ENCODE data around the gene SARM1. TPM values are rescaled to one million over a fixed set of nuclear protein-coding genes. Genes with fewer than 3 reads are reported as not detected.

The SARM1 gene
- total RNA-seq, 1 donor from 2014 or later: 12.8 TPM

DNA sequence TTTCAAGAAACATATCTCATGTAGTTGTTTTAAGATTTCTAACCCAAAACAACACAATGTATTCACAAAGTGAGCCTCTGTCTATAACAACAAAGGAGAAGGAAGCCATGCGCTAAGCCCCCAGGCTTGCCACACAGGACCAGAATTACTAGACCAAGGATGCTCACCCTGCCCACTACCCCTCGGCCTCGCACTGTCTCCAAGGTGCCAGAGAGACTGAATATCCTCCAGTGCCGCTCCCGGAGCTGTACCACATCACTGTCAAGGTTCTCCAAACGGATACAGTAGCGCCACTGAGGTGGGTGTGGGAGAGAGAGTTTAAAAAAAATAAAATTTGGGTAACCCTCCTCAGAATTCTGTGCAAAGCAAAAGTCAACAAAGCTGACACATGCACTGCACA, 21.2 kb upstream of the SARM1 start:
- Mint-ChIP-seq H3K36me3 (ENCODE audit: low read depth, unreplicated experiment) (peaks cover 22% of the 10 kb centered on the region), H3K27ac (ENCODE audit: unreplicated experiment) (peak overlapping the region; percentile 70), H3K27me3 (ENCODE audit: low read depth, unreplicated experiment) (no peaks in the 10 kb centered on the region), H3K4me1 (ENCODE audit: low read depth, unreplicated experiment) (peaks cover 20% of the 10 kb centered on the region), H3K9me3 (ENCODE audit: unreplicated experiment) (peaks cover 5% of the 10 kb centered on the region), H3K4me3 (ENCODE audit: unreplicated experiment) (no peak overlapping the region)
- Histone ChIP-seq H3K36me3 (ENCODE audit: insufficient read depth, low read length) (peaks cover 49% of the 10 kb centered on the region), H3K4me3 (ENCODE audit: insufficient read depth, low read depth, low read length) (no peak overlapping the region), H2AFZ (ENCODE audit: low read depth, low read length) (no peak overlapping the region), H3K9ac (ENCODE audit: low read length) (no peak overlapping the region), H3K79me2 (ENCODE audit: insufficient read depth, low read length) (peaks cover 14% of the 10 kb centered on the region), H3K27ac (ENCODE audit: low read depth, low read length) (no peak overlapping the region), H4K20me1 (ENCODE audit: insufficient read depth, low read length) (peaks cover 25% of the 10 kb centered on the region), H3K4me1 (ENCODE audit: insufficient read depth, low read length) (peaks cover 30% of the 10 kb centered on the region), H3K9me3 (ENCODE audit: insufficient read depth, low read depth, low read length) (no peaks in the 10 kb centered on the region), H3K27me3 (ENCODE audit: insufficient read depth, low read length) (no peaks in the 10 kb centered on the region), H3K4me2 (ENCODE audit: low read length) (no peak overlapping the region)
- DNase-seq (ENCODE audit: low read depth): no peak
- no peak for FAIRE-seq
- TF ChIP-seq EZH2 (IDR thresholded peaks at IDR 0.05; ENCODE audit: insufficient read depth, low read length): no peak
- TF ChIP-seq, protein P1, sequence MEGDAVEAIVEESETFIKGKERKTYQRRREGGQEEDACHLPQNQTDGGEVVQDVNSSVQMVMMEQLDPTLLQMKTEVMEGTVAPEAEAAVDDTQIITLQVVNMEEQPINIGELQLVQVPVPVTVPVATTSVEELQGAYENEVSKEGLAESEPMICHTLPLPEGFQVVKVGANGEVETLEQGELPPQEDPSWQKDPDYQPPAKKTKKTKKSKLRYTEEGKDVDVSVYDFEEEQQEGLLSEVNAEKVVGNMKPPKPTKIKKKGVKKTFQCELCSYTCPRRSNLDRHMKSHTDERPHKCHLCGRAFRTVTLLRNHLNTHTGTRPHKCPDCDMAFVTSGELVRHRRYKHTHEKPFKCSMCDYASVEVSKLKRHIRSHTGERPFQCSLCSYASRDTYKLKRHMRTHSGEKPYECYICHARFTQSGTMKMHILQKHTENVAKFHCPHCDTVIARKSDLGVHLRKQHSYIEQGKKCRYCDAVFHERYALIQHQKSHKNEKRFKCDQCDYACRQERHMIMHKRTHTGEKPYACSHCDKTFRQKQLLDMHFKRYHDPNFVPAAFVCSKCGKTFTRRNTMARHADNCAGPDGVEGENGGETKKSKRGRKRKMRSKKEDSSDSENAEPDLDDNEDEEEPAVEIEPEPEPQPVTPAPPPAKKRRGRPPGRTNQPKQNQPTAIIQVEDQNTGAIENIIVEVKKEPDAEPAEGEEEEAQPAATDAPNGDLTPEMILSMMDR (IDR thresholded peaks at IDR 0.05; ENCODE audit: insufficient read depth, low read depth, low read length): no peak

DNA sequence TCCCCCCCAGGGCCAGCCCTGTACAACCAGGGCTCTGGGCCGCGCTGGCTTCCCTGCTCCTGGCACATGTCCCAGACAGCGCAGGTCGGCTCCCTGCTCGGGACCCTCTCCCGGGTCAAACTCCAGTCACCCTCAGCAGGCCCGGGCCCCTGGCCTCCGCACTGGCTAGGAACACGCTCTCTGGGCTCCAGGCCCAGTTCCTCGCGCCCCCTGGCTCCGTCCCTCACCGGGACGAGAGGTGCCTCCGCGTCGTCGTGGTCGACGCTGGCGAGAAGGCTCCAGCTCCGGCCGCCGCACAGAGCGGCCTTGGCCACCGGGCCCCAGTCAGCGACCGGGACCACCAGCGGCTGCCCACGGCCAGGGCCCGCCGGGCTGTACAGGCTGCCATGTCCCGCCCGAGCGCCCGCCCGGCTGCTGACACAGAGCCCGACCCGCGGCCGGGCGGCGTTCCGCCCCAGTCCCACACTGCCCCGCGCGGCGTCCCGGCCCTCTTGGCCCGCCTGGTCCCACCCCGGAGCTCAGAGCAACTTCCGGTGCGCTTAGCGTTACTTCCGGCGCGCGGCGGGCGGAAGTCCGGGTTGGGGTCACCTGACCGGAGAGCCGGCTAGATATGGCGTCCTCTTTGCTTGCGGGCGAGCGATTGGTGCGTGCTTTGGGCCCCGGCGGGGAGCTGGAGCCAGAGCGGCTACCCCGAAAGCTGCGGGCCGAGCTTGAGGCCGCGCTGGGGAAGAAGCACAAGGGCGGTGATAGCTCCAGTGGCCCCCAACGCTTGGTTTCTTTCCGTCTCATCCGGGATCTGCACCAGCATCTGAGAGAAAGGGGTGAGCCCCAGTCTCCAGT, 14.2 kb upstream of the SARM1 start, which contains the start of gene POLDIP2:
POLDIP2 (minus strand) TSS at position 467 of the 840 bp plus-strand sequence; CDS start at position 388, 79 bp downstream.
- Histone ChIP-seq H3K36me3 (ENCODE audit: insufficient read depth, low read length) (peaks cover 43% of the 10 kb centered on the region), H4K20me1 (ENCODE audit: insufficient read depth, low read length) (no peaks in the 10 kb centered on the region), H3K9me3 (ENCODE audit: insufficient read depth, low read depth, low read length) (no peaks in the 10 kb centered on the region), H3K4me3 (ENCODE audit: insufficient read depth, low read depth, low read length) (peak within 1 kb of the TSS; percentile 85), H3K27me3 (ENCODE audit: insufficient read depth, low read length) (no peaks in the 10 kb centered on the region), H3K79me2 (ENCODE audit: insufficient read depth, low read length) (peaks cover 49% of the 10 kb centered on the region), H3K4me1 (ENCODE audit: insufficient read depth, low read length) (peaks cover 18% of the 10 kb centered on the region), H3K27ac (ENCODE audit: low read depth, low read length) (peak within 1 kb of the TSS; percentile 87), H2AFZ (ENCODE audit: low read depth, low read length) (peak within 1 kb of the TSS; percentile 80), H3K4me2 (ENCODE audit: low read length) (peak within 1 kb of the TSS; percentile 99), H3K9ac (ENCODE audit: low read length) (peak within 1 kb of the TSS; percentile 98)
- Mint-ChIP-seq H3K9me3 (ENCODE audit: unreplicated experiment) (no peaks in the 10 kb centered on the region), H3K4me1 (ENCODE audit: low read depth, unreplicated experiment) (peaks cover 10% of the 10 kb centered on the region), H3K4me3 (ENCODE audit: unreplicated experiment) (peak within 1 kb of the TSS; percentile 98), H3K36me3 (ENCODE audit: low read depth, unreplicated experiment) (peaks cover 15% of the 10 kb centered on the region), H3K27me3 (ENCODE audit: low read depth, unreplicated experiment) (no peaks in the 10 kb centered on the region), H3K27ac (ENCODE audit: unreplicated experiment) (peak within 1 kb of the TSS; percentile 92)
- FAIRE-seq (no peak), DNase-seq (ENCODE audit: low read depth) (peak; percentile 87)
- no peak for TF ChIP-seq EZH2 (IDR thresholded peaks at IDR 0.05; ENCODE audit: insufficient read depth, low read length)

DNA sequence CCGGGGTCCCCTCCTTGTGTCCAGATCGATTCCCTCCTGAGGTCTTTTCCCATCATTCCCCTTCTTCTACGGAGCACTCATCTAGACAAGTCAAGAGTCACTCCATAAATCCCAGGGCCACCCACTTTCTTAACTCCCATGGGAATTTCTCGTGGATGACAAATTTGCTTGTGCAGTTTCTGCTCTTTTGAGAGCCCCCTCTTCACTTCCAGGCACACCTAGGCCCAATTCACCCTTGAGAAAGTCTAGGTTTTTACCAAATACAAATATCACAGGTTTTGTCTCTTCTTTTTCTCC, 13.6 kb upstream of the SARM1 start:
- Histone ChIP-seq H3K36me3 (ENCODE audit: insufficient read depth, low read length) (peaks cover 44% of the 10 kb centered on the region), H3K9me3 (ENCODE audit: insufficient read depth, low read depth, low read length) (no peaks in the 10 kb centered on the region), H2AFZ (ENCODE audit: low read depth, low read length) (peak overlapping the region; percentile 80), H3K9ac (ENCODE audit: low read length) (peak overlapping the region; percentile 98), H3K4me1 (ENCODE audit: insufficient read depth, low read length) (peaks cover 18% of the 10 kb centered on the region), H3K27me3 (ENCODE audit: insufficient read depth, low read length) (no peaks in the 10 kb centered on the region), H3K4me3 (ENCODE audit: insufficient read depth, low read depth, low read length) (peak overlapping the region; percentile 85), H4K20me1 (ENCODE audit: insufficient read depth, low read length) (no peaks in the 10 kb centered on the region), H3K79me2 (ENCODE audit: insufficient read depth, low read length) (peaks cover 49% of the 10 kb centered on the region), H3K4me2 (ENCODE audit: low read length) (peak overlapping the region; percentile 99), H3K27ac (ENCODE audit: low read depth, low read length) (peak overlapping the region; percentile 73)
- peak overlapping the region; percentile 92 for H3K27ac Mint-ChIP-seq (ENCODE audit: unreplicated experiment)
- TF ChIP-seq, protein P1 (IDR thresholded peaks at IDR 0.05; ENCODE audit: insufficient read depth, low read depth, low read length): no peak
- no peak for TF ChIP-seq EZH2 (IDR thresholded peaks at IDR 0.05; ENCODE audit: insufficient read depth, low read length)
- H3K27me3 Mint-ChIP-seq (ENCODE audit: low read depth, unreplicated experiment): no peaks in the 10 kb centered on the region
- FAIRE-seq (no peak), DNase-seq (ENCODE audit: low read depth) (no peak)
- H3K4me3 Mint-ChIP-seq (ENCODE audit: unreplicated experiment): peak overlapping the region; percentile 98
- H3K4me1 Mint-ChIP-seq (ENCODE audit: low read depth, unreplicated experiment): peaks cover 10% of the 10 kb centered on the region
- H3K36me3 Mint-ChIP-seq (ENCODE audit: low read depth, unreplicated experiment): peaks cover 17% of the 10 kb centered on the region
- no peaks in the 10 kb centered on the region for H3K9me3 Mint-ChIP-seq (ENCODE audit: unreplicated experiment)

Data from astrocyte (in vitro differentiated cells and primary cell).